ENCODE measurements around the gene LAMTOR2.

LAMTOR2 gene

GRCh38 chr1:156089704-156090103 lies 35.1 kb downstream of the LAMTOR2 start:
- Histone ChIP-seq H3K27ac (ENCODE audit: low read depth, low read length) (no peak overlapping the region), H3K9me3 (ENCODE audit: control insufficient read depth, insufficient read depth, low read depth, low read length) (no peaks in the 10 kb centered on the region), H3K36me3 (ENCODE audit: control insufficient read depth, insufficient read depth, low read length) (peaks cover 13% of the 10 kb centered on the region), H3K27me3 (ENCODE audit: control insufficient read depth, insufficient read depth, low read length) (no peaks in the 10 kb centered on the region), H3K4me1 (ENCODE audit: control insufficient read depth, insufficient read depth, low read length) (peaks cover 23% of the 10 kb centered on the region), H3K4me3 (ENCODE audit: low read depth, low read length) (no peak overlapping the region), H3K9ac (ENCODE audit: low read length) (no peak overlapping the region)

GRCh38 chr1:156090138-156090839 lies 35.7 kb downstream of the LAMTOR2 start:
- Histone ChIP-seq H3K27me3 (ENCODE audit: control insufficient read depth, insufficient read depth, low read length) (no peaks in the 10 kb centered on the region), H3K36me3 (ENCODE audit: control insufficient read depth, insufficient read depth, low read length) (peaks cover 13% of the 10 kb centered on the region), H3K9me3 (ENCODE audit: control insufficient read depth, insufficient read depth, low read depth, low read length) (no peaks in the 10 kb centered on the region), H3K4me1 (ENCODE audit: control insufficient read depth, insufficient read depth, low read length) (peaks cover 17% of the 10 kb centered on the region), H3K4me3 (ENCODE audit: low read depth, low read length) (no peak overlapping the region), H3K9ac (ENCODE audit: low read length) (no peak overlapping the region), H3K27ac (ENCODE audit: low read depth, low read length) (no peak overlapping the region)

- Histone ChIP-seq H3K9me3 (ENCODE audit: control insufficient read depth, insufficient read depth, low read depth, low read length) (no peaks in the 10 kb centered on the region), H3K9ac (ENCODE audit: low read length) (no peak overlapping the region), H3K4me1 (ENCODE audit: control insufficient read depth, insufficient read depth, low read length) (peaks cover 16% of the 10 kb centered on the region), H3K27me3 (ENCODE audit: control insufficient read depth, insufficient read depth, low read length) (no peaks in the 10 kb centered on the region), H3K36me3 (ENCODE audit: control insufficient read depth, insufficient read depth, low read length) (peaks cover 13% of the 10 kb centered on the region), H3K4me3 (ENCODE audit: low read depth, low read length) (no peak overlapping the region), H3K27ac (ENCODE audit: low read depth, low read length) (no peak overlapping the region)
Observed at GRCh38 chr1:156090840-156091188, 36.2 kb downstream of the LAMTOR2 start.

- H3K27ac ChIP-seq (ENCODE audit: low read depth, low read length), result no peak overlapping the region
- no peaks in the 10 kb centered on the region for H3K9me3 ChIP-seq (ENCODE audit: control insufficient read depth, insufficient read depth, low read depth, low read length)
- H3K27me3 ChIP-seq (ENCODE audit: control insufficient read depth, insufficient read depth, low read length), result no peaks in the 10 kb centered on the region
- H3K4me3 ChIP-seq (ENCODE audit: low read depth, low read length), result no peak overlapping the region
- H3K36me3 ChIP-seq (ENCODE audit: control insufficient read depth, insufficient read depth, low read length), result peaks cover 13% of the 10 kb centered on the region
- no peak overlapping the region for H3K9ac ChIP-seq (ENCODE audit: low read length)
- H3K4me1 ChIP-seq (ENCODE audit: control insufficient read depth, insufficient read depth, low read length), result peaks cover 18% of the 10 kb centered on the region
Observed at GRCh38 chr1:156091610-156092009, 37.0 kb downstream of the LAMTOR2 start.

GRCh38 chr1:156095906-156096508 lies 41.4 kb downstream of the LAMTOR2 start:
- Histone ChIP-seq H3K4me3 (ENCODE audit: low read depth, low read length) (no peak overlapping the region), H3K4me1 (ENCODE audit: control insufficient read depth, insufficient read depth, low read length) (peaks cover 29% of the 10 kb centered on the region; the same call in 1 of the 2 replicates), H3K27me3 (ENCODE audit: control insufficient read depth, insufficient read depth, low read length) (no peaks in the 10 kb centered on the region), H3K36me3 (ENCODE audit: control insufficient read depth, insufficient read depth, low read length) (peaks cover 13% of the 10 kb centered on the region), H3K27ac (ENCODE audit: low read depth, low read length) (no peak overlapping the region), H3K9ac (ENCODE audit: low read length) (peak overlapping the region; percentile 19), H3K9me3 (ENCODE audit: control insufficient read depth, insufficient read depth, low read depth, low read length) (no peaks in the 10 kb centered on the region)

GRCh38 chr1:156096640-156097391 lies 42.2 kb downstream of the LAMTOR2 start:
- Histone ChIP-seq H3K9me3 (ENCODE audit: control insufficient read depth, insufficient read depth, low read depth, low read length) (no peaks in the 10 kb centered on the region), H3K9ac (ENCODE audit: low read length) (peak overlapping the region; percentile 14), H3K27me3 (ENCODE audit: control insufficient read depth, insufficient read depth, low read length) (no peaks in the 10 kb centered on the region), H3K4me1 (ENCODE audit: control insufficient read depth, insufficient read depth, low read length) (peaks cover 34% of the 10 kb centered on the region; the same call in 1 of the 2 replicates), H3K27ac (ENCODE audit: low read depth, low read length) (no peak overlapping the region), H3K4me3 (ENCODE audit: low read depth, low read length) (no peak overlapping the region), H3K36me3 (ENCODE audit: control insufficient read depth, insufficient read depth, low read length) (peaks cover 9% of the 10 kb centered on the region)

GRCh38 chr1:156097499-156098178 lies 43.1 kb downstream of the LAMTOR2 start:
- H3K4me3 ChIP-seq (ENCODE audit: low read depth, low read length), result no peak overlapping the region
- peaks cover 40% of the 10 kb centered on the region; the same call in 1 of the 2 replicates for H3K4me1 ChIP-seq (ENCODE audit: control insufficient read depth, insufficient read depth, low read length)
- H3K36me3 ChIP-seq (ENCODE audit: control insufficient read depth, insufficient read depth, low read length), result peaks cover 9% of the 10 kb centered on the region
- no peaks in the 10 kb centered on the region for H3K9me3 ChIP-seq (ENCODE audit: control insufficient read depth, insufficient read depth, low read depth, low read length)
- no peak overlapping the region for H3K27ac ChIP-seq (ENCODE audit: low read depth, low read length)
- no peaks in the 10 kb centered on the region for H3K27me3 ChIP-seq (ENCODE audit: control insufficient read depth, insufficient read depth, low read length)
- no peak overlapping the region for H3K9ac ChIP-seq (ENCODE audit: low read length)

- H3K36me3 ChIP-seq (ENCODE audit: control insufficient read depth, insufficient read depth, low read length), result peaks cover 4% of the 10 kb centered on the region; the same call in 1 of the 2 replicates
- peaks cover 52% of the 10 kb centered on the region for H3K4me1 ChIP-seq (ENCODE audit: control insufficient read depth, insufficient read depth, low read length)
- H3K4me3 ChIP-seq (ENCODE audit: low read depth, low read length), result no peak overlapping the region
- H3K27me3 ChIP-seq (ENCODE audit: control insufficient read depth, insufficient read depth, low read length), result no peaks in the 10 kb centered on the region
- H3K27ac ChIP-seq (ENCODE audit: low read depth, low read length), result no peak overlapping the region
- no peak overlapping the region for H3K9ac ChIP-seq (ENCODE audit: low read length)
- no peaks in the 10 kb centered on the region for H3K9me3 ChIP-seq (ENCODE audit: control insufficient read depth, insufficient read depth, low read depth, low read length)
Observed at GRCh38 chr1:156098784-156099183, 44.2 kb downstream of the LAMTOR2 start.

GRCh38 chr1:156099282-156099681 lies 44.7 kb downstream of the LAMTOR2 start:
- no peaks in the 10 kb centered on the region for H3K9me3 ChIP-seq (ENCODE audit: control insufficient read depth, insufficient read depth, low read depth, low read length)
- H3K9ac ChIP-seq (ENCODE audit: low read length), result no peak overlapping the region
- H3K4me3 ChIP-seq (ENCODE audit: low read depth, low read length), result no peak overlapping the region
- peaks cover 57% of the 10 kb centered on the region for H3K4me1 ChIP-seq (ENCODE audit: control insufficient read depth, insufficient read depth, low read length)
- no peaks in the 10 kb centered on the region for H3K27me3 ChIP-seq (ENCODE audit: control insufficient read depth, insufficient read depth, low read length)
- H3K36me3 ChIP-seq (ENCODE audit: control insufficient read depth, insufficient read depth, low read length), result no peaks in the 10 kb centered on the region
- no peak overlapping the region for H3K27ac ChIP-seq (ENCODE audit: low read depth, low read length)

GRCh38 chr1:156100205-156100995 lies 45.8 kb downstream of the LAMTOR2 start:
- no peak overlapping the region for H3K4me3 ChIP-seq (ENCODE audit: low read depth, low read length)
- no peaks in the 10 kb centered on the region for H3K27me3 ChIP-seq (ENCODE audit: control insufficient read depth, insufficient read depth, low read length)
- no peak overlapping the region for H3K27ac ChIP-seq (ENCODE audit: low read depth, low read length)
- no peaks in the 10 kb centered on the region for H3K36me3 ChIP-seq (ENCODE audit: control insufficient read depth, insufficient read depth, low read length)
- no peaks in the 10 kb centered on the region for H3K9me3 ChIP-seq (ENCODE audit: control insufficient read depth, insufficient read depth, low read depth, low read length)
- H3K4me1 ChIP-seq (ENCODE audit: control insufficient read depth, insufficient read depth, low read length), result peaks cover 68% of the 10 kb centered on the region
- H3K9ac ChIP-seq (ENCODE audit: low read length), result no peak overlapping the region

Measured in HUES6 (cell line).